H54 (cell line): ENCODE results near the gene PIEZO1.
"Not testable (repeated sequence)": the region's sequence is repeated elsewhere in the genome, so short reads cannot be mapped to it uniquely, and the experiment has no call there.

Source experiments
- DNase-seq: peaks from one replicate; pipeline ENCODE4 v3.0.0; 2011; ENCODE audit warnings: low spot score, mixed read lengths; ENCODE audit not compliant: insufficient read length
- FAIRE-seq: peaks from 3 replicates; lab custom pipeline; 2011; peaks lifted over from hg19 to GRCh38; lab: Jason Lieb, UNC
- POLR2A ChIP-seq: IDR thresholded peaks from 2 replicates; pipeline ENCODE4 v1.6.1; 2011; ENCODE audit warnings: low read depth, mild to moderate bottlenecking, low read length

The PIEZO1 gene

DNA sequence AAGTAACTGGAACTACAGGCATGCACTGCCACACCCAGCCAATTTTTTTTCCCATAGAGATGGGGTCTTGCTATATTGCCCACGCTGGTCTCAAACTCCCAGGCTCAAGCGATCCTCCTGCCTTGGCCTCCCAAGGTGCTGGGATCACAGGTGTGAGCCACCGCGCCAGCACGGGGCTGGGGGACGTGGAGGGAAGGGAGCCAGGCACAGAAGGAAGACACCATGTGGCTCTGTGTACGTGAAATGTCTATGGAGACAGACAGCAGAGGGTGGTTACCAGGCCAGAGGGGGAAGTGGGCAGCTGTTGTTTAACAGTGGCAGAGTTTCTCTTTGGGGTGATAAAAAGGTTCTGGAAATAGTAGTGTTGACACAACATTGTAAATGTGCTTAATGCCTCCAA, 4.6 kb upstream of the PIEZO1 start:
- no peak for FAIRE-seq
- no peak for TF ChIP-seq POLR2A
- DNase-seq: no peak

DNA sequence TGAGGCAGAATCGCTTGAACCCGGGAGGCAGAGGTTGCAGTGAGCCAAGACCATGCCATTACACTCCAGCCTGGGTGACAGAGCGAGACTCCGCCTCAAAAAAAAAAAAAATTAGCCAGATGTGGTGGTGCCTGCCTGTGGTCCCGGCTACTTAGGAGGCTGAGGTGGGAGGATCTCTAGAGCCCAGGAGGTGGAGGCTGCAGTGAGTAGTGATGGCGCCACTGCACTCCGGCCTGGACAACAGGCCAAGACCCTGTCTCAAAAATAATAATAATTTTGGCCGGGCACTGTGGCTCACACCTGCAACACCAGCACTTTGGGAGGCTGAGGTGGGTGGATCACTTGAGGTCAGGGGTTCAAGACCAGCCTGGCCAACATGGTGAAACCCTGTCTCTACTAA, 3.7 kb upstream of the PIEZO1 start:
- FAIRE-seq, DNase-seq: not testable (repeated sequence)

DNA sequence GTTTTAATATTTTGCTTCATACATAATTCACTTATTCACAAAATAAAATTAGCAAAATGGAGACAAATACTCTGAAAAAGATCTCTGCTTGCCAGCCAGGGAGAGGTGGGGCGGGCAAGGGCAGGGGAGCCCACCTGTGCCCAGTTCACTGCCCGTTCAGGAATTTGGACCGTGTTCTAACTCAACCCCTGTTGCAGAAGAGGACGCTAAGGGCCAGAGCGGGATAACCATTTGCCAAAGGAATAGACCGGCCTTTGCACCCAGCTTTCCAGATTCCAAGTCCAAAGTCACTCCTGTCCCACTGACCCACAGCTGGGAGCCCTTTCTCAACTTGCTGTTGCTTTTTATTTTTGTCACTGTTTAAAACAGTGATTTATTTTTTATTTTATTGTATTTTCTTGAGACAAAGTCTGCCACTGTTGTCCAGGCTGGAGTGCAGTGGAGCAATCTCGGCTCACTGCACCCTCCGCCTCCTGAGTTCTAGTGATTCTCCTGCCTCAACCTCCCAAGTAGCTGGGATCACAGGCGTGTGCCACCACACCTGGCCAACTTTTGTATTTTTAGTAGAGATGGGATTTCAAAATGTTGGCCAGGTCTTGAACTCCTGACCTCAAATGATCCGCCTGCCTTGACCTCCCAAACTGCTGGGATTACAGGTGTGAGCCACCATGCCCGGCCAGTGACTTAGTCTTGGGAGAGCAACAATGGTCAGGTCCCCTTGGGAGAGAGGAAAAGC, 2.7 kb upstream of the PIEZO1 start:
- no peak for DNase-seq
- FAIRE-seq: no peak
- no peak for TF ChIP-seq POLR2A

DNA sequence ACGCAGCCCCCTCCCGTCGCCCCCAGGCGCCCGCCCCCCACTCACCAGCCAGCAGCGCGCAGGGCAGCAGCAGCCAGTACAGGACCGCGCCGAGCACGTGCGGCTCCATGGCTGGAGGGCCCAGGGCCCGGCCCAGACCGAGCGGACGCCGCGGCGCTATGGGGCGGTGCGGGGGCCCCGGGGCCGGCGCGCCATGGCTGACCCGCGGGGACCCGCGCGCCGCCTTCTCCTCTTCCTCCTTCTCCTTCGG, 239 bp downstream of the PIEZO1 start:
- DNase-seq (no peak), FAIRE-seq (no peak)
- no peak for TF ChIP-seq POLR2A

DNA sequence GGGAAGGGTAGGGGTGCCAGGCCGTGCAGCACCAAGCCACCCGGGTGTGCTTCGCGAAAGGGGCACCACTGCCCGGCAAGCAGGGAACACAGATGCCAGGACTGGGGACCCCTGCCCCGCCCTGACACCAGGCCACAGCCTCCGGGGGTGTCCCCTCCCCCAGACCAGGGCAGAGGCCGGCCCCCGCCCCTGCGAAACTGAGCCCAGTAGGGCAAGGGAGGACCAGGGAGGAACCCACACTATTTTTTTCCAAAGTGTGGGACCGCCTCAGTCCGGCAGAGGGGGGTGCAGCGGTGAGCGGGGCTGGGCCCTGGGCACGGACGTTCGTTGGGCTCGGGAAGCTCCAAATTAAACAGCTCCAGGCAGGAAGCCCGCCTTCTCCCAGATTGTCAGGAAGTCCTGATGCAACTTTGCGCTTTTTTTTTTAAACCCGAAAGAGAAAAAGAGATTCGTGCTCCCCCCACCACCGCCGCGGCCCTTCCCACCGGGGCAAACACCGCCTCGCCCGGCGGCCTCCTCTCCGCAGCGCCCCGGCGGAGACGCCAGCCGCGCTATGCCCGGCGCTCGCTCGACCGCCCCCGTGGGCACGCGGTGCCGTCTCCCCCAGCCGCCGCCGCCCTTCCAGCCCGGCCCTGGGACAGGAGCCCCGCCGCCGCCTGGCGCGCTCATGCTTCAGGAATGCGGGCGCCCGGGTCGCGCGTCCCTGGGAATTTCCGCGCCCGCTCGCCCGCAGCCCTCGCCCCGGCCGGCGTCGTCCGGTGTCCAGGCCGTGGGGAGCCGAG, 755 bp downstream of the PIEZO1 start:
- TF ChIP-seq POLR2A: peak; percentile 43
- FAIRE-seq (no peak), DNase-seq (no peak)

DNA sequence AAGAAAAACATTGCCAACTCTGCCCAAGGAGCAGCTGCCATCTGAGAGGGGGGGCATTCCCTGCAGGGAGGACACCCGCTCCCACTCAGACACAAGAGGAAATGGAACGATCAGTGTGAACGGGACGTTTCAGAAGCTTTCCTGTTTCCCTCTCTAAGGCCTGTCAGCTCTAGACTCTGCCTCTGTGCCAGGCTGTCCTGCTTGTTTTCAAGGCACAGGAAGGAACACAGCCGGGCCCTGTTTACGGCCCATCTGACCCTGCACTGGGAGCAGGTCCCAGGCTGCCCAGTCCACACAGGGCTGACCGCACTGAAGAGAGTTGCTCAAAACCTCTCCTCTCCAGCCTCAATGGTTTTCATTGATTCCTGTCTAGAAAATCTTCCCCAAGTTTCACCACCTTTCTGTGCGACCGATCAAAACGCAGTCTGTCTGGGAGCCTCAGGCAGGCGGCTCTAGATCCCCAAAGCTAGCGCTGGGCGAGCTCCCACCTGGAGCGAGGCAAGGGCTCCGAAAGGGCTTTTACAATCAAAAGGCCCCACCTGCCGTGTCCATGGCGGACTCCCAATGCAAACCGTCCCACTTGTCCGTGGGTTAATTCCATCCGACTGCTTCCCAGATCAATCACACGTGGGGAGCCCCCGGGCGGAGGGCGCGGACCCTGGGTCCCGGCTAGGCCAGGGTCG, 1.5 kb downstream of the PIEZO1 start:
- no peak for FAIRE-seq
- no peak for TF ChIP-seq POLR2A
- DNase-seq: no peak

DNA sequence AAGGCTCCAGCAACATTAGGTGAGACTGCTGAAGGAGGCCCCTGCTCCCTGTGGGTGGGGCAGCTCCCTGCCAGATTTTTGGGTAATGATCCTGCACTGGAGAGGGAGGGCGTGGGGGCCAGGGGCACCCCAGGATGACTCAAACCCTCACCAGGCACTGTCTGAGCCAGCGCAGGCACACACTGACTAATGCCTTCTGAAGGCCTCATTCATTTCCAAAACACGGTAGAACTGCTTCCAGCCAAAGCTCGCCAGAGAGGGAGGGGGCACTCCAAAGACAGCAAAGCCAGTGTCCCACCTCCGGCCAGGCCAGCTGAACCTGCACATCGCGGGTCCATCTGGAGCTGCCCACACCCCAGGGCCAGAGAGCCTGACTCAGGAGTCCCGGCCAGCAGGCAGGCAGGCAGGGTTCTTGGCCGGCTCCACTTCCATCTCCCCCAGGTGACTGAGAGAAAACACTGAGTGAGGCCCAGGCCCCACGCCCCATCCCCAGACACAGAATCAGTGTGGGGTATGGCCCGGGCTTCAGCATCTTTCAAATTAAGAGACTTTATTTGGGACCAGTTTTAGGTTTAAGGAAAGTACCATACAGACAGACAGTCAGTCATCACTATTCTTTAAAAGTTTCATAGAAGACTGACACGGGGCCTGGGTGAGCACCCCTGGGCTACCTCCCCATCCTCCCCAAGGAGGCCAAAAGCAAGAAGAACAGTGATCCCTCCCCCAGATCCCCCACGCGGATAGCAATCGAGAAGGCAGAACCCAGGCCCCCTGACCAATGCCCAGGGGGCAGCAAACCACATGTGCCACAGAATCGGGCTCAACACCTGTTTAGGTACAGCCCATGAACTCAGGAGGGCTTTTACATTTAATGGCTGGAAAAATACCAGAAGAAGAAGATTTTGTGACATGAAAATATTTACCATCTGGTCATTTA, 2.3 kb downstream of the PIEZO1 start:
- FAIRE-seq (peak; percentile 82), DNase-seq (peak; percentile 94)
- no peak for TF ChIP-seq POLR2A

DNA sequence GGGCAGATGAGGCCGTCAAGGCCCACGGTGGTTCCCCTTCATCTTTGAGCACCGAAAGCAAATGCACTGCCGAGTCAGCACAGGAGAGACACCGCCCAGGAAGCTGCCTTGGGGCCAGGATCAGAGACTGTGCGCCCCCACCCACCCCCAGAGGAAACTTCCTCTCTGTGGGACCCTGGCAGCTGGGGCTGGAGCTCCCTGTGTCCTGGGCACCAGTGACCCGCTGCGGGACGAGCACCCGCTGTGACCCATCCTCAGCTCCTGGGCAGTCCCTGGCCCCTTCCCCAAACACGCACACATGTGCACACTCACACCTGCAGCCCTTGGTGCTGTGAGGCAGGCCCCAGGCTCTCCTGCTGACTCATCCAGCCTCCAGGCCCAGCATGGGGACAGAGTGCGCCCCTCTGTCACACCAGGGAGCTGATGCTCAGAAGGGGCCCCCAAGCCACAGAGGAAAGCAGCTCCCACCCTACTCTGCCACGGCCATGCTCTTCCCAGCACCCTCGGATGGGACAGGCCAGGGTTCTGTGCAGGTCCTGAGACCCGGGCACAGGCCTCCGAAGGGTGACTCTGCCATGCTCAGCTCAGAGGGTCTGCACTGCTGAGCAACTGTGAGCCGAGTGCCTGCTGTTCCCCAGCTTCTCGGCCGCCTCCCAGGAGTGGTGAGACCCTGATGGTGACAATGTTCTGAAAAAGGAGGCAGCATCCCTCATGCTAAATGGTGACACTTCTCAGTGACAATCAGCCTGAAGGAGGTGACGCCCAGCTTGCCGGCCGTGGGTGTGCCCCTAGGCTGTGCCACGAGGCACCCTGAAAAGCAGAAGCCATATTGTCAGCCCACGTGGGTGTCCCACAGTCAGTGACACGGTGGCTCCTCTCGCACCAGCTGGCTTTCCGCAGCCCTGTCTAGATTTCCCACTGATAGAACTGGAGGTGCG, 3.6 kb downstream of the PIEZO1 start:
- DNase-seq: no peak
- no peak for FAIRE-seq
- no peak for TF ChIP-seq POLR2A

DNA sequence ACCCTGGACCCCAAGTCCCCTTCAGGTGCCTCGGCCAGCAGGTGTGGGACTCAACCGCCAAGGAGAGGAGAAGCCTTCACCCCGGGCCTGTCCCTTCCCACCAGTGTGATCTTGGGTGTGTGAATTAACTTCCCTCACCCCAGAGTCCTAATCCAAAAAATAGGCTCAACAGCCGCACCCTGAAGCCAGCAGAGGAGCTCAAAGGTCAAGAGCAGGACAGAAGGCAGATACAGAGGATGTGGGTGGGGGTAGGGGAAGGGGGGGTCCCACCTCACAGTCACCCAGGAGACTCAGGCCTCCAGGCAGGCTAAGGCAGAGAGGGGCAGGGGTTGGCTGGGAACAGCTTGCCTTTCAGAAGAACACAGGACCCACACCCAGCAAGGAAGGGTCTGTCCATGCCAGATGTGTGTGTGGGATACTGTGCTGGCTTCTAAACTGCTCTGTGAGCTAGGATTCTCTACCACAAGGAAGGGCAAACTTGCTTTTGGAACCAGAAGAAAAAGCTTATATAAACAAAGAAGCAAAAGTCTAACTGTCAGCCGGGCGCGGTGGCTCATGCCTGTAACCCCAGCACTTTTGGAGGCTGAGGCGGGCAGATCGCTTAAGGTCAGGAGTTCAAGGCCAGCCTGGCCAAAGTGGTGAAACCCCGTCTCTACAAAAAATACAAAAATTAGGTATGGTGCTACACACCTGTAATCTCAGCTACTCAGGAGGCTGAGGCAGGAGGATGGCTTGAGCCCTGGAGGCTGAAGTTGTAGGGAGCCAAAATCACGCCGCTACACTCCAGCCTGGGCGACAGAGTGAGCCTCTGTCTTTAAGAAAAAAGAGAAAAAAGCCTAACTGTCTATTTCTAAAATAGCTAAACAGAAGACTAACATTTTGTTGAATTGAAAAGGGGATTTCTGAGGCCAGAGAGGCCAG, 4.6 kb downstream of the PIEZO1 start:
- FAIRE-seq (no peak), DNase-seq (no peak)

DNA sequence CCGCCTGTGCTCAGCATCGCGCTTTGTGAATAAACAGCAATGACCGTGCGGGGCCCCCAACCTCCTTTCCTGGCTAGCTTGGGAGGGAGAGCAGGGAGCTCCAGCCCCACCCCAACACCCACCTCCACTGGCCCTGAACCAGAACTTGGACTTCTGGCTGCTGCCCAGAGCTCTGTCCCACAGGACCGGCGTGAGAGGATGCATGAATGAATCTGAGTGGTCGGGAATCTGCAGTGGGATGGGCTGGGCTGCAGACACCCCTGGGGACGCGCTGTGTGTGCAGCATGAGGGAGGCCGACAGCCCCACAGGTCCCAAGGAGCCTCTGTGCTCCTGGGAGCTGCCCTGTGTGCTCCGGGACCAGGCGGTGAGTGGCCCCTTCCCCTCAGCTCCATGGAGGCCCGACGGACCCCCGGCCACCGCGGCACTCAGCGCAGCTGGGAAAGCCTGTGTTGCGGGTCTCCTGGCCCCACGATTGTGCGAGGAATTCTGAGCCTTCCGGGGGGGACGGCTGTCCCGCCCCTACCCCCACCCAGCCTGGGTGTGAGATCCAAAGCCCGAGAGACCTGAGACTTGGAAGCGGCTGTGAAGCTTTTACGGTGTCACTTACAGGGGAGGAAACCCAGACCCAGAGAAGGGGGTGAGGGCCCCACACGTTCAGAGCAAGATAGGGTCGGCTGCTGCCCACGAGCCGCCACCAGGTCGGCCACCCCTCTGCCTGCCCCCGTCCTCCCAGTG, 5.4 kb downstream of the PIEZO1 start:
- DNase-seq (no peak), FAIRE-seq (no peak)
- no peak for TF ChIP-seq POLR2A

More for the DNA sequence above, 4.6 kb downstream of the PIEZO1 start:
- TF ChIP-seq POLR2A: no peak

DNA sequence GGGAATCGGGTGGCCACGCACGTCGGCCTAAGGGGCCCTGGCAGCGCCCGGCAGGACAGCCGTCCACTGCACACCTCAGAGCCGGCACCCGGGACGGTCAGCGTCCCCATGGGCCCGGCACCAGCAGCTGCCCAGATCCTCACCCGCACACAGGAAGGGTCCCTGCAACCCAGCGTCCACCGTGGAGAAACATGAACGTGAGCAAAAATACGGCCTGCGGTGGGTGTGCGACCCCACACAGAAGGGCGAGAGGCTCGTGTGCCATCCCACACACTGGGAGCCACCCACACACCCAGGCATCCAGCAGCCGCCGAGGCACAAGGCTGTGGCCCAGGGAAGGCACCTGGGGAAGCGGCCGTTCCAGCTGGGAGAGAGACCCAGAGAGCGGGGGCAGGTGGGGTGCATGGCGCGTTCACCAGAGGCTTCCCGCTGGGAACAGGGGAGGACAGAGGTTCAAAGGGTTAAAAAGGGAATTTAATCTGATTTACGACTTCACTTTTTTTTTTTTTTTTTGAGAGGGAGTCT, 6.4 kb downstream of the PIEZO1 start:
- no peak for FAIRE-seq
- DNase-seq: no peak
- no peak for TF ChIP-seq POLR2A
